ENCODE results near the gene CHST2. TPM values are rescaled to one million over a fixed set of nuclear protein-coding genes. Genes with fewer than 3 reads are reported as not detected.

Gene CHST2
- total RNA-seq, 1 experiment from 2014 or later: 1.7 TPM

GRCh38 chr3:143110371-143110770 lies 9.2 kb upstream of the CHST2 start:
- H3K9ac ChIP-seq (ENCODE audit: low read length): no peak overlapping the region
- no peaks in the 10 kb centered on the region for H3K4me1 ChIP-seq (ENCODE audit: control insufficient read depth in 1 of 2, insufficient read depth in 2 of 2, low read length in 2 of 2)
- TF ChIP-seq POLR2AphosphoS5 (IDR thresholded peaks at IDR 0.05; ENCODE audit: low read depth, low read length): no peak
- no peak for TF ChIP-seq ELF1 (IDR thresholded peaks at IDR 0.05; ENCODE audit: borderline replicate concordance, low read depth)
- TF ChIP-seq EZH2phosphoT487 (IDR thresholded peaks at IDR 0.05; ENCODE audit: borderline replicate concordance): no peak
- no peak for TF ChIP-seq MAX (IDR thresholded peaks at IDR 0.05)
- TF ChIP-seq POLR2A (IDR thresholded peaks at IDR 0.05; ENCODE audit: borderline replicate concordance, extremely low read depth, insufficient read depth, insufficient read length): no peak
- no peak for TF ChIP-seq CTCF (IDR thresholded peaks at IDR 0.05 in 2 of 3, conservative IDR thresholded peaks at IDR 0.05 in 1 of 3; ENCODE audit: borderline replicate concordance in 1 of 3, insufficient read depth in 1 of 3, low read depth in 2 of 3, low read length in 2 of 3)
- TF ChIP-seq JUND (IDR thresholded peaks at IDR 0.05): no peak
- no peak overlapping the region for H2AFZ ChIP-seq (ENCODE audit: low read depth, low read length, poor library complexity, severe bottlenecking)
- POLR2A ChIA-PET: no interaction called here
- H3K9me3 ChIP-seq (ENCODE audit: control insufficient read depth in 1 of 2, insufficient read depth in 1 of 2, low read depth in 1 of 2, low read length in 2 of 2): peaks cover 0 to 4% of the 10 kb centered on the region in 2 experiments; a peak in 2 of 4 replicates
- H3K36me3 ChIP-seq (ENCODE audit: control insufficient read depth in 1 of 2, insufficient read depth in 2 of 2, low read length in 2 of 2): no peaks in the 10 kb centered on the region
- no TSS peak for BruUV-seq (replicated peaks)
- H3K4me2 ChIP-seq (ENCODE audit: low read length): no peak overlapping the region
- H3K4me3 ChIP-seq (replicated peaks in 1 of 2; ENCODE audit: low read depth in 1 of 2, low read length in 2 of 2): no peak overlapping the region
- intact Hi-C loops (cut with micrococcal nuclease): no loop called here
- H3K27me3 ChIP-seq (ENCODE audit: insufficient read depth, low read length): no peaks in the 10 kb centered on the region
- RAD21 ChIA-PET (ENCODE audit: low non-redundant PET in 1 of 2, low total read pairs in 2 of 2, uncharacterized antibody in 2 of 2, unreplicated experiment in 2 of 2): no interaction called here
- no peaks in the 10 kb centered on the region for H3K79me2 ChIP-seq (ENCODE audit: insufficient read depth, low read length)
- CTCF ChIA-PET: no interaction called here
- no peaks in the 10 kb centered on the region for H4K20me1 ChIP-seq (ENCODE audit: insufficient read depth)
- DNase-seq (ENCODE audit: low read depth, low spot score) (no peak), ATAC-seq (no peak)
- no peak overlapping the region for H3K27ac ChIP-seq (ENCODE audit: low read depth, low read length)
- H3K9me2 ChIP-seq (ENCODE audit: insufficient read depth): no peaks in the 10 kb centered on the region

GRCh38 chr3:143118630-143119008 lies 952 bp upstream of the CHST2 start:
- H3K9me3 ChIP-seq (ENCODE audit: control insufficient read depth in 1 of 2, insufficient read depth in 1 of 2, low read depth in 1 of 2, low read length in 2 of 2): no peaks in the 10 kb centered on the region
- ChIA-PET POLR2A (no interaction called here), CTCF (no interaction called here), RAD21 (ENCODE audit: low non-redundant PET in 1 of 2, low total read pairs in 2 of 2, uncharacterized antibody in 2 of 2, unreplicated experiment in 2 of 2) (no interaction called here)
- TSS peak; percentile 58 for BruUV-seq (replicated peaks)
- DNase-seq (ENCODE audit: low read depth, low spot score) (no peak), ATAC-seq (no peak)
- no peaks in the 10 kb centered on the region for H3K9me2 ChIP-seq (ENCODE audit: insufficient read depth)
- peak overlapping the region; percentile 66 for H3K4me2 ChIP-seq (ENCODE audit: low read length)
- H3K79me2 ChIP-seq (ENCODE audit: insufficient read depth, low read length): no peaks in the 10 kb centered on the region
- H3K27ac ChIP-seq (ENCODE audit: low read depth, low read length): no peak overlapping the region
- H3K27me3 ChIP-seq (ENCODE audit: insufficient read depth, low read length): peaks cover 2% of the 10 kb centered on the region; the same call in 1 of the 2 replicates
- no peaks in the 10 kb centered on the region for H4K20me1 ChIP-seq (ENCODE audit: insufficient read depth)
- peak overlapping the region; percentile 60 to 63 for H3K4me3 ChIP-seq (replicated peaks in 1 of 2; ENCODE audit: low read depth in 1 of 2, low read length in 2 of 2)
- no peaks in the 10 kb centered on the region for H3K36me3 ChIP-seq (ENCODE audit: control insufficient read depth in 1 of 2, insufficient read depth in 2 of 2, low read length in 2 of 2)
- peak overlapping the region; percentile 40 for H3K9ac ChIP-seq (ENCODE audit: low read length)
- intact Hi-C loops (cut with micrococcal nuclease): no loop called here
- H3K4me1 ChIP-seq (ENCODE audit: control insufficient read depth in 1 of 2, insufficient read depth in 2 of 2, low read length in 2 of 2): no peaks in the 10 kb centered on the region; a peak in 1 of 4 replicates
- no peak overlapping the region for H2AFZ ChIP-seq (ENCODE audit: low read depth, low read length, poor library complexity, severe bottlenecking)
- TF ChIP-seq POLR2A (IDR thresholded peaks at IDR 0.05; ENCODE audit: borderline replicate concordance, extremely low read depth, insufficient read depth, insufficient read length): no peak
- no peak for TF ChIP-seq MAX (IDR thresholded peaks at IDR 0.05)
- no peak for TF ChIP-seq EZH2 (IDR thresholded peaks at IDR 0.05)
- no peak for TF ChIP-seq SP1 (IDR thresholded peaks at IDR 0.05; ENCODE audit: low read depth)
- no peak for TF ChIP-seq CTCF (IDR thresholded peaks at IDR 0.05 in 2 of 3, conservative IDR thresholded peaks at IDR 0.05 in 1 of 3; ENCODE audit: borderline replicate concordance in 1 of 3, insufficient read depth in 1 of 3, low read depth in 2 of 3, low read length in 2 of 3)
- TF ChIP-seq ZBTB33 (IDR thresholded peaks at IDR 0.05; ENCODE audit: extremely low read depth, insufficient replicate concordance, low read length): no peak
- TF ChIP-seq ATF3 (IDR thresholded peaks at IDR 0.05): no peak
- no peak for TF ChIP-seq ZFX (IDR thresholded peaks at IDR 0.05)
- TF ChIP-seq SIN3A (IDR thresholded peaks at IDR 0.05; ENCODE audit: low read depth): no peak
- no peak for TF ChIP-seq FOSL1 (IDR thresholded peaks at IDR 0.05; ENCODE audit: low read depth)
